ENCODE data around the gene KCNQ1. TPM values are rescaled to one million over a fixed set of nuclear protein-coding genes. Genes with fewer than 3 reads are reported as not detected.

Gene KCNQ1
- total and polyA plus RNA-seq, 2 of the 13 experiments (the other 11 are each of a cell fraction or from before 2014, with no cell fraction given): 0.02 to 0.08 TPM

GRCh38 chr11:2839395-2839943 is 394.7 kb downstream of the KCNQ1 start (continued):
- TF ChIP-seq, protein P1, sequence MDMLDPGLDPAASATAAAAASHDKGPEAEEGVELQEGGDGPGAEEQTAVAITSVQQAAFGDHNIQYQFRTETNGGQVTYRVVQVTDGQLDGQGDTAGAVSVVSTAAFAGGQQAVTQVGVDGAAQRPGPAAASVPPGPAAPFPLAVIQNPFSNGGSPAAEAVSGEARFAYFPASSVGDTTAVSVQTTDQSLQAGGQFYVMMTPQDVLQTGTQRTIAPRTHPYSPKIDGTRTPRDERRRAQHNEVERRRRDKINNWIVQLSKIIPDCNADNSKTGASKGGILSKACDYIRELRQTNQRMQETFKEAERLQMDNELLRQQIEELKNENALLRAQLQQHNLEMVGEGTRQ (IDR thresholded peaks at IDR 0.05; ENCODE audit: low read depth, low read length): no peak
- TF ChIP-seq, protein P1 (CRISPR knock-in tag; IDR thresholded peaks at IDR 0.05; ENCODE audit: borderline replicate concordance): no peak
- TF ChIP-seq MLXIP (CRISPR knock-in tag; IDR thresholded peaks at IDR 0.05; ENCODE audit: borderline replicate concordance) (no peak), ZNF576 (CRISPR knock-in tag; IDR thresholded peaks at IDR 0.05) (no peak), GATA4 (IDR thresholded peaks at IDR 0.05; ENCODE audit: borderline replicate concordance, low read depth) (no peak), ZNF3 (CRISPR knock-in tag; IDR thresholded peaks at IDR 0.05) (no peak), PTBP1 (IDR thresholded peaks at IDR 0.05; ENCODE audit: low read depth, low read length, poor library complexity, severe bottlenecking) (no peak), ZBTB10 (CRISPR knock-in tag; IDR thresholded peaks at IDR 0.05; ENCODE audit: borderline replicate concordance) (no peak), SAFB2 (CRISPR knock-in tag; IDR thresholded peaks at IDR 0.05; ENCODE audit: borderline replicate concordance, low read depth) (no peak), SIX1 (CRISPR knock-in tag; IDR thresholded peaks at IDR 0.05; ENCODE audit: borderline replicate concordance) (no peak), CEBPB (IDR thresholded peaks at IDR 0.05; ENCODE audit: borderline replicate concordance, low read depth, low read length) (no peak), AGO2 (optimal IDR thresholded peaks at IDR 0.05; ENCODE audit: low read depth, low read length) (no peak), TSC22D2 (CRISPR knock-in tag; IDR thresholded peaks at IDR 0.05; ENCODE audit: borderline replicate concordance) (no peak), ISL2 (CRISPR knock-in tag; IDR thresholded peaks at IDR 0.05) (no peak), ZFP36L1 (CRISPR knock-in tag; IDR thresholded peaks at IDR 0.05) (no peak), ZNF724P (CRISPR knock-in tag; IDR thresholded peaks at IDR 0.05; ENCODE audit: borderline replicate concordance) (no peak), ZNF530 (CRISPR knock-in tag; IDR thresholded peaks at IDR 0.05; ENCODE audit: low read depth) (no peak), ZNF260 (CRISPR knock-in tag; IDR thresholded peaks at IDR 0.05; ENCODE audit: borderline replicate concordance, low read depth) (no peak)
- TF ChIP-seq, protein P2, sequence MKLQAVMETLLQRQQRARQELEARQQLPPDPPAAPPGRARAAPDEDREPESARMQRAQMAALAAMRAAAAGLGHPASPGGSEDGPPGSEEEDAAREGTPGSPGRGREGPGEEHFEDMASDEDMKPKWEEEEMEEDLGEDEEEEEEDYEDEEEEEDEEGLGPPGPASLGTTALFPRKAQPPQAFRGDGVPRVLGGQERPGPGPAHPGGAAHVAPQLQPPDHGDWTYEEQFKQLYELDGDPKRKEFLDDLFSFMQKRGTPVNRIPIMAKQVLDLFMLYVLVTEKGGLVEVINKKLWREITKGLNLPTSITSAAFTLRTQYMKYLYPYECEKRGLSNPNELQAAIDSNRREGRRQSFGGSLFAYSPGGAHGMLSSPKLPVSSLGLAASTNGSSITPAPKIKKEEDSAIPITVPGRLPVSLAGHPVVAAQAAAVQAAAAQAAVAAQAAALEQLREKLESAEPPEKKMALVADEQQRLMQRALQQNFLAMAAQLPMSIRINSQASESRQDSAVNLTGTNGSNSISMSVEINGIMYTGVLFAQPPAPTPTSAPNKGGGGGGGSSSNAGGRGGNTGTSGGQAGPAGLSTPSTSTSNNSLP (IDR thresholded peaks at IDR 0.05; ENCODE audit: low read depth, low read length): no peak
- TF ChIP-seq, protein P3, sequence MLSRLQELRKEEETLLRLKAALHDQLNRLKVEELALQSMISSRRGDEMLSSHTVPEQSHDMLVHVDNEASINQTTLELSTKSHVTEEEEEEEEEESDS (CRISPR knock-in tag; IDR thresholded peaks at IDR 0.05; ENCODE audit: borderline replicate concordance): no peak

Measured in HepG2 (cell line).